OCI-LY3 (cell line): Measurements from ENCODE around the gene WWOX.

ENCODE experiments used
- H2AFZ ChIP-seq: fragments of 200-600, 300-600 bp; shearing (Covaris generic); 2 replicates; pipeline ENCODE4 v1.6.0; 2014; ENCODE audit warnings: antibody characterized with exemption, low read depth, low read length
- H3K27ac ChIP-seq: fragments of 200-600, 300-600 bp; sonication (generic); 2 replicates; pipeline ENCODE4 v1.5.1; 2014; ENCODE audit warnings: mild to moderate bottlenecking, low read length, moderate library complexity, mixed read lengths
- H3K27me3 ChIP-seq: fragments of 200-600, 300-600 bp; sonication (generic); 2 replicates; pipeline ENCODE4 v1.6.1; 2014; ENCODE audit warnings: low read depth, low read length, mixed read lengths
- H3K36me3 ChIP-seq: fragments of 200-600, 300-600 bp; sonication (generic); replicated peaks from 2 replicates; pipeline ENCODE3; 2014; ENCODE audit warnings: low read depth, low read length, mixed read lengths
- H3K4me1 ChIP-seq: fragments of 300-600, 200-600 bp; sonication (generic); 2 replicates; pipeline ENCODE4 v1.6.1; 2014; ENCODE audit warnings: low read length, mixed read lengths
- H3K4me2 ChIP-seq: fragments of 200-600, 300-600 bp; sonication (generic); 2 replicates; pipeline ENCODE4 v1.6.1; 2014; ENCODE audit warnings: low read length, mixed read lengths
- H3K4me3 ChIP-seq: fragments of 300-600, 200-600 bp; sonication (generic); 2 replicates; pipeline ENCODE4 v1.5.1; 2014; ENCODE audit warnings: antibody characterized with exemption, mild to moderate bottlenecking, low read length, moderate library complexity
- H3K79me2 ChIP-seq: fragments of 300-600, 200-600 bp; shearing (Covaris generic); 2 replicates; pipeline ENCODE4 v1.6.1; 2014; ENCODE audit warnings: mild to moderate bottlenecking, low read length, mixed read lengths
- H3K9ac ChIP-seq: fragments of 300-600, 200-600 bp; shearing (Covaris generic); 2 replicates; pipeline ENCODE4 v1.6.0; 2014; ENCODE audit warnings: mild to moderate bottlenecking, low read length, moderate library complexity
- H3K9me3 ChIP-seq: fragments of 200-600, 300-600 bp; shearing (Covaris generic); 2 replicates; pipeline ENCODE4 v1.6.1; 2014; ENCODE audit warnings: low read length, mixed read lengths; ENCODE audit not compliant: insufficient read depth
- H4K20me1 ChIP-seq: fragments of 200-600, 300-600 bp; sonication (generic); 2 replicates; pipeline ENCODE4 v1.6.1; 2016; ENCODE audit warnings: low read length, mixed read lengths; ENCODE audit not compliant: insufficient read depth
- EZH2phosphoT487 ChIP-seq: fragments of 200-600 bp; shearing (Covaris generic); IDR thresholded peaks from 2 replicates; pipeline ENCODE4 v1.6.1; 2018; ENCODE audit warnings: antibody characterized with exemption, mixed run types, low read depth
- TF ChIP-seq, protein P1 (sequence below): fragments of 200-600, 300-600 bp; sonication (generic); IDR thresholded peaks from 2 replicates; pipeline ENCODE4 v1.5.1; 2014; ENCODE audit warnings: antibody characterized with exemption, low read length, low read depth

The WWOX gene

GRCh38 chr16:79132701-79133100, 1033.2 kb downstream of the WWOX start:
- H3K36me3 ChIP-seq = no peaks in the 10 kb centered on the region
- no peak overlapping the region for H3K27ac ChIP-seq
- H3K79me2 ChIP-seq = no peaks in the 10 kb centered on the region
- H3K4me1 ChIP-seq = no peaks in the 10 kb centered on the region
- no peaks in the 10 kb centered on the region for H3K9me3 ChIP-seq
- no peak overlapping the region for H3K4me3 ChIP-seq
- peaks cover 11% of the 10 kb centered on the region; the same call in 1 of the 2 replicates for H3K27me3 ChIP-seq
- H3K4me2 ChIP-seq = no peak overlapping the region
- TF ChIP-seq, protein P1, sequence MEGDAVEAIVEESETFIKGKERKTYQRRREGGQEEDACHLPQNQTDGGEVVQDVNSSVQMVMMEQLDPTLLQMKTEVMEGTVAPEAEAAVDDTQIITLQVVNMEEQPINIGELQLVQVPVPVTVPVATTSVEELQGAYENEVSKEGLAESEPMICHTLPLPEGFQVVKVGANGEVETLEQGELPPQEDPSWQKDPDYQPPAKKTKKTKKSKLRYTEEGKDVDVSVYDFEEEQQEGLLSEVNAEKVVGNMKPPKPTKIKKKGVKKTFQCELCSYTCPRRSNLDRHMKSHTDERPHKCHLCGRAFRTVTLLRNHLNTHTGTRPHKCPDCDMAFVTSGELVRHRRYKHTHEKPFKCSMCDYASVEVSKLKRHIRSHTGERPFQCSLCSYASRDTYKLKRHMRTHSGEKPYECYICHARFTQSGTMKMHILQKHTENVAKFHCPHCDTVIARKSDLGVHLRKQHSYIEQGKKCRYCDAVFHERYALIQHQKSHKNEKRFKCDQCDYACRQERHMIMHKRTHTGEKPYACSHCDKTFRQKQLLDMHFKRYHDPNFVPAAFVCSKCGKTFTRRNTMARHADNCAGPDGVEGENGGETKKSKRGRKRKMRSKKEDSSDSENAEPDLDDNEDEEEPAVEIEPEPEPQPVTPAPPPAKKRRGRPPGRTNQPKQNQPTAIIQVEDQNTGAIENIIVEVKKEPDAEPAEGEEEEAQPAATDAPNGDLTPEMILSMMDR = no peak
- TF ChIP-seq EZH2phosphoT487 = no peak
- H2AFZ ChIP-seq = no peak overlapping the region
- H4K20me1 ChIP-seq = no peaks in the 10 kb centered on the region
- H3K9ac ChIP-seq = no peak overlapping the region

DNA sequence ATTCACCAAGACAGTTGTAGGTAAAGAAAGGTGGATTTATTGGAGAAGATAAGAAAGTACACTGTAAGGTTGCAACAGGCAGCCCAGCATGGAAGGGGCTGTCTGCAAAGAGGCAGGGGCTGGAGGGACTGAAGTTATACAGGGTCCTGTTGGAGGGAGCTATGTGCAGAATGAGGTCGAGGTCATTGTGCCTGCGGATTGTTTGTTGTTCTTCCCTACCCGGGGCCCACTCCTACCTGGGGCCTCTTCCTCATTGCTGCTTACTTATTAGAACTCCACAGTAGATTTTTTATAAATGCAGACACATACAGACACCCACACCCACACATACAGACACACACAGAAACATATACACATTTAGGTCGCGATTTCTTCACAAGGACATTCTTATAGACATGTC, 1034.8 kb downstream of the WWOX start:
- no peak for TF ChIP-seq EZH2phosphoT487
- TF ChIP-seq, protein P1 = no peak
- no peak overlapping the region for H3K9ac ChIP-seq
- no peak overlapping the region for H2AFZ ChIP-seq
- no peaks in the 10 kb centered on the region for H3K79me2 ChIP-seq
- no peaks in the 10 kb centered on the region for H3K36me3 ChIP-seq
- no peaks in the 10 kb centered on the region for H4K20me1 ChIP-seq
- H3K27me3 ChIP-seq = peaks cover 20% of the 10 kb centered on the region
- no peaks in the 10 kb centered on the region for H3K4me1 ChIP-seq
- no peak overlapping the region for H3K27ac ChIP-seq
- no peak overlapping the region for H3K4me2 ChIP-seq
- H3K4me3 ChIP-seq = no peak overlapping the region
- no peaks in the 10 kb centered on the region for H3K9me3 ChIP-seq

DNA sequence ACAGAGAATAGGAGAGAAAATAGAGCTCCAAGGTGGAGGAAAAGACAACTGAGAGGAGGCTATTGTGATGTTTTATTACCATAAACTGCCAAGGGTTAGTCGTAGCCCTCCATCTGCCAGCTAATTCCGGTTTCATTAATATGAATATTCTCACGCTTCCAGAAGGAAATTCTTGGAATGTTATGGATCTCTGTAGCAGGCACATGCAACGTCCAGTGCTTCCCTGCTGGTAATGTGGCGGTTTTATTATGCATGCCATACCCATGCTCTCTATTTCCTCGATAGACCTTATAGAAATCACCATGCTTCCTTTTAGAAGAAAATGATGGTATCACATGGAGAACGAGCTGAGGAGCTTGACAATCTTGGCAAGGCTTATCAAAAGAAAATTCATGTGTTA, 1037.5 kb downstream of the WWOX start:
- Histone ChIP-seq H3K4me2 (no peak overlapping the region), H3K27me3 (peaks cover 20% of the 10 kb centered on the region), H4K20me1 (no peaks in the 10 kb centered on the region), H3K4me1 (no peaks in the 10 kb centered on the region), H3K9ac (no peak overlapping the region), H2AFZ (no peak overlapping the region), H3K4me3 (no peak overlapping the region), H3K79me2 (no peaks in the 10 kb centered on the region), H3K9me3 (no peaks in the 10 kb centered on the region), H3K27ac (no peak overlapping the region), H3K36me3 (no peaks in the 10 kb centered on the region)
- TF ChIP-seq, protein P1 = no peak
- TF ChIP-seq EZH2phosphoT487 = no peak

GRCh38 chr16:79137426-79137939, 1038.0 kb downstream of the WWOX start:
- H3K4me1 ChIP-seq = no peaks in the 10 kb centered on the region
- no peaks in the 10 kb centered on the region for H3K36me3 ChIP-seq
- no peak overlapping the region for H3K4me2 ChIP-seq
- H2AFZ ChIP-seq = no peak overlapping the region
- no peaks in the 10 kb centered on the region for H3K79me2 ChIP-seq
- no peaks in the 10 kb centered on the region for H3K9me3 ChIP-seq
- H3K4me3 ChIP-seq = no peak overlapping the region
- H4K20me1 ChIP-seq = no peaks in the 10 kb centered on the region
- no peak overlapping the region for H3K27ac ChIP-seq
- H3K9ac ChIP-seq = no peak overlapping the region
- H3K27me3 ChIP-seq = peaks cover 20% of the 10 kb centered on the region
- no peak for TF ChIP-seq EZH2phosphoT487
- TF ChIP-seq, protein P1 = no peak
